ENCODE results near the gene DAPK1. TPM values are rescaled to one million over a fixed set of nuclear protein-coding genes. Genes with fewer than 3 reads are reported as not detected.
A peak's percentile ranks its signal among the peaks of the same experiment; 100 is the strongest.
"Not testable (repeated sequence)": the region's sequence is repeated elsewhere in the genome, so short reads cannot be mapped to it uniquely, and the experiment has no call there.

Gene DAPK1
- total and polyA plus RNA-seq, 3 donors from 2014 or later, result 35.1 to 74.6 (median 71.0) TPM

- no peak for TF ChIP-seq CTCF (IDR thresholded peaks at IDR 0.05)
- TF ChIP-seq POLR2A (IDR thresholded peaks at IDR 0.05), result no peak
- WGBS, 2 donors, result 27 to 42% methylated on average over 2 of the region's 2 CpGs
- peaks cover 13% of the 10 kb centered on the region for H3K4me1 ChIP-seq
- DNase-seq, result no peak
- H3K27ac ChIP-seq, result peak overlapping the region in 1 of 2 donors; percentile 80
- H3K4me3 ChIP-seq, result peak overlapping the region; percentile 73 to 91
- H3K9me3 ChIP-seq, result no peaks in the 10 kb centered on the region
- no peaks in the 10 kb centered on the region for H3K27me3 ChIP-seq
- intact Hi-C loops (cut with DNase I; ENCODE audit: low total_unique reads), result loop anchor here (5.0 kb wide), 1 partner anchor 162 kb away; no protein-coding TSS in a partner anchor
- H3K36me3 ChIP-seq (ENCODE audit: low read depth, missing control alignments), result no peaks in the 10 kb centered on the region
Observed at GRCh38 chr9:87499424-87500017, 1.9 kb downstream of the DAPK1 start.

GRCh38 chr9:87500491-87501270 lies 3.0 kb downstream of the DAPK1 start:
- Histone ChIP-seq H3K9me3 (no peaks in the 10 kb centered on the region), H3K27ac (no peak overlapping the region), H3K27me3 (no peaks in the 10 kb centered on the region), H3K4me3 (no peak overlapping the region), H3K36me3 (ENCODE audit: low read depth, missing control alignments) (no peaks in the 10 kb centered on the region), H3K4me1 (peaks cover 13% of the 10 kb centered on the region)
- TF ChIP-seq CTCF (IDR thresholded peaks at IDR 0.05) (peak in 1 of 3 experiments; percentile 32), POLR2A (IDR thresholded peaks at IDR 0.05) (no peak)
- intact Hi-C loops (cut with DNase I; ENCODE audit: low total_unique reads), result no loop called here
- no peak for DNase-seq
- WGBS, 2 donors, result 60 to 67% methylated on average over 7 of the region's 7 CpGs

- peaks cover 13% of the 10 kb centered on the region for H3K4me1 ChIP-seq
- H3K9me3 ChIP-seq; DNase-seq; H3K36me3 ChIP-seq (ENCODE audit: low read depth, missing control alignments); H3K27me3 ChIP-seq; intact Hi-C loops (cut with DNase I; ENCODE audit: low total_unique reads); H3K4me3 ChIP-seq; H3K27ac ChIP-seq: not testable (repeated sequence)
- 94 to 96% methylated on average over 11 of the region's 11 CpGs for WGBS, 2 donors
Observed at GRCh38 chr9:87501271-87501656, 3.6 kb downstream of the DAPK1 start.

- H3K4me3 ChIP-seq, result no peak overlapping the region
- intact Hi-C loops (cut with DNase I; ENCODE audit: low total_unique reads), result no loop called here
Observed at GRCh38 chr9:87501806-87502205, 4.1 kb downstream of the DAPK1 start.

More at GRCh38 chr9:87501806-87502205, 4.1 kb downstream of the DAPK1 start:
- WGBS, 2 donors, result 67% methylated on average over 1 of the region's 1 CpG
- no peak for DNase-seq
- no peak overlapping the region for H3K27ac ChIP-seq
- H3K9me3 ChIP-seq, result no peaks in the 10 kb centered on the region
- no peaks in the 10 kb centered on the region for H3K36me3 ChIP-seq (ENCODE audit: low read depth, missing control alignments)
- peaks cover 13% of the 10 kb centered on the region for H3K4me1 ChIP-seq
- TF ChIP-seq POLR2A (IDR thresholded peaks at IDR 0.05), result no peak
- no peak for TF ChIP-seq CTCF (IDR thresholded peaks at IDR 0.05)
- no peaks in the 10 kb centered on the region for H3K27me3 ChIP-seq

Measured in testis (tissue), 3 donors.